ENCODE results near the gene EMC9.

DNA sequence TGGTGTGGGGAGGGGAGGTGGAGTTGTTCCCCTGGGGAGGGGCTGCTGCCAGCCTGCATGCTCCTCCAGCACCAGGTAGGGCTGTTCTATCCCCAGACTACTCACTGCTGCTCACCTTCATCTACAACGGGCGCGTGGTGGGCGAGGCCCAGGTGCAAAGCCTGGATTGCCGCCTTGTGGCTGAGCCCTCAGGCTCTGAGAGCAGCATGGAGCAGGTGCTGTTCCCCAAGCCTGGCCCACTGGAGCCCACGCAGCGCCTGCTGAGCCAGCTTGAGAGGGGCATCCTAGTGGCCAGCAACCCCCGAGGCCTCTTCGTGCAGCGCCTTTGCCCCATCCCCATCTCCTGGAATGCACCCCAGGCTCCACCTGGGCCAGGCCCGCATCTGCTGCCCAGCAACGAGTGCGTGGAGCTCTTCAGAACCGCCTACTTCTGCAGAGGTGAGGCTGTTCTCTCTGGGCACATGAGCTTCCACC, 23.2 kb upstream of the EMC9 start:
- TF ChIP-seq POLR2A (IDR thresholded peaks at IDR 0.05) = no peak
- TF ChIP-seq, protein P1, sequence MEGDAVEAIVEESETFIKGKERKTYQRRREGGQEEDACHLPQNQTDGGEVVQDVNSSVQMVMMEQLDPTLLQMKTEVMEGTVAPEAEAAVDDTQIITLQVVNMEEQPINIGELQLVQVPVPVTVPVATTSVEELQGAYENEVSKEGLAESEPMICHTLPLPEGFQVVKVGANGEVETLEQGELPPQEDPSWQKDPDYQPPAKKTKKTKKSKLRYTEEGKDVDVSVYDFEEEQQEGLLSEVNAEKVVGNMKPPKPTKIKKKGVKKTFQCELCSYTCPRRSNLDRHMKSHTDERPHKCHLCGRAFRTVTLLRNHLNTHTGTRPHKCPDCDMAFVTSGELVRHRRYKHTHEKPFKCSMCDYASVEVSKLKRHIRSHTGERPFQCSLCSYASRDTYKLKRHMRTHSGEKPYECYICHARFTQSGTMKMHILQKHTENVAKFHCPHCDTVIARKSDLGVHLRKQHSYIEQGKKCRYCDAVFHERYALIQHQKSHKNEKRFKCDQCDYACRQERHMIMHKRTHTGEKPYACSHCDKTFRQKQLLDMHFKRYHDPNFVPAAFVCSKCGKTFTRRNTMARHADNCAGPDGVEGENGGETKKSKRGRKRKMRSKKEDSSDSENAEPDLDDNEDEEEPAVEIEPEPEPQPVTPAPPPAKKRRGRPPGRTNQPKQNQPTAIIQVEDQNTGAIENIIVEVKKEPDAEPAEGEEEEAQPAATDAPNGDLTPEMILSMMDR (IDR thresholded peaks at IDR 0.05) = no peak

Data from thyroid gland (tissue), 4 donors.